GM12872 (cell line): Measurements from ENCODE around the gene SLC12A8.

ENCODE experiments used
- CTCF ChIP-seq: IDR thresholded peaks from 3 replicates; pipeline ENCODE4 v1.5.1; 2011; ENCODE audit warnings: low read depth, mild to moderate bottlenecking, low read length, moderate library complexity; ENCODE audit not compliant: insufficient read depth

SLC12A8 gene

DNA sequence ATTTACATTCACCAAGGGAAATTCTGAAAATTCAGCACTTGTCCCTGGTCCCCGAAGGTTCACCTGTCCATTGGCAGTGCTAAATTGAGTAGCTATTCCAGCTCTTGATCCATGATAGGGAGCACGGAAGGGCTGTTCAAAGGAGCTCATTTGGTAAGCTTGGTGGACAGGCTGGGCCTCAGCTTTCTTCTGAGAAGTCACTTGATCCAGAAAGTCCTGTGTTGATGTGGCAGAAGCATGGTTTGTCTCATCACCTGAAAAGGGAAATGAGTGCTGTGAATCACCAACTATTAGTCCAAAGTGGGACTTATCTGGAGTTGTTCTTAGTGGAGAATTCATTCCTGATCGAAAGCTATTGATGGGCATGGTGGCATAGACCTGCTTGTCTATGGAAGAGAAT is 19.9 kb upstream of the SLC12A8 start:
- no peak for TF ChIP-seq CTCF

GRCh38 chr3:125231895-125232294 is 19.3 kb upstream of the SLC12A8 start:
- TF ChIP-seq CTCF: no peak

GRCh38 chr3:125229707-125230106 is 17.2 kb upstream of the SLC12A8 start:
- no peak for TF ChIP-seq CTCF

DNA sequence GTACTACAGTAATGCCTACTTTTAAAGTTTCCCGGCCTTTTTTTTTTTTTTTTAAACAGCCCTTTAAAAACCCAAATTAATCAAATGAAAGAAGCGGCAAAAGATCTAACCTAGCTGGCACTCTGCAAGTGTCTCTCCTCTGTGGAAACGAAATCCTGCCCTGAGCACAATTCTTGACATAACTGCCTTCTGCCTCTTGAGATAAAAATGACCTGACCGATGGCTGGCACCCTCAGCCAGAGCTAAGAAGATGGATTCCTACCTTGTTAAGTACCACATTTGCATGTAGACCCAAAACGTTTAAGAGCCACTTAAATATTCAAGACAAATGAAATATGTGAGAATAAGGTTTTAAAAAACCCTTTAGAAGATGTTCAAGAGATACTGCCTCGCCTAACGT is 16.6 kb upstream of the SLC12A8 start:
- no peak for TF ChIP-seq CTCF

GRCh38 chr3:125221831-125222230 is 9.3 kb upstream of the SLC12A8 start:
- TF ChIP-seq CTCF: no peak

GRCh38 chr3:125220727-125221429 is 8.3 kb upstream of the SLC12A8 start:
- TF ChIP-seq CTCF: no peak

DNA sequence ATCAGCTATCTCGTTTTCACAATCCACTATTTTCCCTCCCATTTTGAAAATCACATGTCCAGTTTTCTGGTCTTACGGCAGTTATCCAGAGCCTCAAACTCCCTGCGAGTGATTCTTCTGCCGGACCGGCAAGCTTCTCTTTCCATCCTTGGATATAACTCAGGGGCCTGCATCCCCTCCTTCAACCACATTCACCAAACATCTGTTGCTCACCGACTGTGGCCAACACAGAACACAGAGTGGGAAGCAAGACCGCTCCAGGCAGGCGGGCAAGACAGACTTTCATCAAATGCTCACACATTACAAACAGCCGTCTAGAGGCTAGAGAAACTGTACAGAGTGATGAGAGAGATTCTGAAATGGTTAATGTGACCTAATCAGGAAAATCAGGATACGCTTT is 7.6 kb upstream of the SLC12A8 start:
- TF ChIP-seq CTCF: no peak

GRCh38 chr3:125219261-125219701 is 6.7 kb upstream of the SLC12A8 start:
- no peak for TF ChIP-seq CTCF
